Esophagus muscularis mucosa (tissue), 4 donors: ENCODE results near the gene SH3YL1. TPM values are rescaled to one million over a fixed set of nuclear protein-coding genes. Genes with fewer than 3 reads are reported as not detected.

Source experiments
- DNase-seq: peaks from one replicate; pipeline ENCODE4 v3.0.0-alpha.2; 2017; ENCODE audit errors: extremely low spot score
- H3K27ac ChIP-seq, 4 donors: fragments of 200-600 bp; sonication (generic); replicated peaks in 1 of 4; 1 replicate in 3 of 4; 2 replicates in 1 of 4; pipeline ENCODE4 v1.5.1; 2016 to 2019; ENCODE audit warnings: mild to moderate bottlenecking in 1 of 4
- H3K27me3 ChIP-seq, 4 donors: fragments of 200-600 bp; sonication (generic); one replicate each; pipeline versions ENCODE4 v1.5.1 to v1.6.0; 2016 to 2019
- H3K36me3 ChIP-seq, 4 donors: fragments of 200-600 bp; sonication (generic); one replicate each; pipeline ENCODE4 v1.5.1; 2016 to 2019
- H3K4me1 ChIP-seq, 4 donors: fragments of 200-600 bp; sonication (generic); one replicate each; pipeline ENCODE4 v1.5.1; 2016 to 2019
- H3K4me3 ChIP-seq, 4 donors: fragments of 200-600 bp; sonication (generic); 1 replicate in 2 of 4; 2 replicates in 2 of 4; pipeline ENCODE4 v1.5.1; 2016 to 2019; ENCODE audit warnings: mild to moderate bottlenecking in 4 of 4, moderate library complexity in 1 of 4
- H3K9me3 ChIP-seq, 4 donors: fragments of 200-600 bp; sonication (generic); 1 replicate in 3 of 4; 2 replicates in 1 of 4; pipeline ENCODE4 v1.5.1; 2016 to 2019
- EP300 ChIP-seq: sonication (generic); formaldehyde crosslinking; IDR thresholded peaks from one replicate; pipeline ENCODE4 v1.6.1; 2017; ENCODE audit warnings: antibody characterized with exemption
- POLR2A ChIP-seq: fragments of 450-650 bp; IDR thresholded peaks from one replicate; pipeline ENCODE4 v1.6.1; 2017; ENCODE audit warnings: antibody characterized with exemption, moderate library complexity, mild to moderate bottlenecking, low read depth
- POLR2AphosphoS5 ChIP-seq, 2 donors: sonication (generic); formaldehyde crosslinking; IDR thresholded peaks; one replicate each; pipeline ENCODE4 v1.6.1; 2017; ENCODE audit warnings: antibody characterized with exemption in 2 of 2
- WGBS: methylation state at CpG from one replicate; pipeline ENCODE4 v1.1.5; 2018; 5-methylcytosine and 5-hydroxymethylcytosine counted together
- intact Hi-C: fragments of 100-400 bp; cut with DNase I; formaldehyde crosslinking; loops from one replicate; pipeline ENCODE4 v1.15.1; 2023
- total RNA-seq, 4 donors: library from RNA; depleted of rRNA; stranded (reverse); fragments of >200 nt; gene quantifications; one replicate each; pipeline versions ENCODE4 v1.1.0 to v1.2.1, GENCODE V29; 2016
- TF ChIP-seq, protein P1 (sequence below), 3 experiments: fragments of 200-600 bp in 2 of 3; fragments of 450-650 bp in 1 of 3; sonication (generic) in 2 of 3; IDR thresholded peaks; one replicate each; pipeline ENCODE4 v1.5.1; 2017 to 2019; ENCODE audit warnings: antibody characterized with exemption in 3 of 3, mild to moderate bottlenecking in 2 of 3, moderate library complexity in 1 of 3

Gene SH3YL1
- total RNA-seq, 4 donors from 2014 or later, result 15.7 to 20.3 (median 18.2) TPM

DNA sequence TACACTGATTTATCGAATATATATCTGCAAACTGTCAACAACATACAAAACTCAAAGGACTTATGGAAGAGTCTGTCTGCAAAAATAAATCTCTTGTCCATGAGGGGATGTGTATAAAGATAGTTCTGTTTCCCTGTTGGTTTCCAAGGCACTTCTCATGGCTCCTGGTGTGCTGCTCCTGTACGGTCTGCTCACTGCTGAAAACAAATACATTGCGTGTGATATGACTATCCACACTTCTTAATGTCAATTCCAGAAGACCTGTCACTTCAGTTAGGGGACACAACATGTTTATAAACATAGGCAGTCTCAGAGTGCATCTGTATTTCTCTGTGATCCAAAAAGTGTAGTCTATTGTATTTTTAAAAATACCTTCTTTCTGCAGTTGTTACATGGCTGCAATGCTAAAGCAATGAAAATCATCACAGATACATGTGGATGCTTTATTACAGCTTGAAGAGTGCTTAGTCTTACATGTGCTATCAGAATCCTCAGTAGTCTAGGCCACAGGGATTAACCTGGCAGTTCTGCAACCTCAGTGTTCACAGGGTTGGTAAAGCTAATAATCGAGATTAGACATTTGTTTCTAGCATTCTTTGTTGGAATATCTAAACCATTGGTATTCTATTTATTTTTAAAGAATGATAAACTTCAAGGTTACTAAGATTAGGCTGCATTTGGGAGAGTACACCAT lies 16.3 kb upstream of the SH3YL1 start:
- no peaks in the 10 kb centered on the region for H3K9me3 ChIP-seq
- H3K4me1 ChIP-seq, result peaks cover 0 to 8% (median 0%) of the 10 kb centered on the region in 4 donors
- H3K27ac ChIP-seq, result no peak overlapping the region
- WGBS, result 85% methylated on average over 4 of the region's 4 CpGs
- intact Hi-C loops, result no loop called here
- peak; percentile 14 for DNase-seq
- H3K27me3 ChIP-seq, result no peaks in the 10 kb centered on the region
- TF ChIP-seq, protein P1, sequence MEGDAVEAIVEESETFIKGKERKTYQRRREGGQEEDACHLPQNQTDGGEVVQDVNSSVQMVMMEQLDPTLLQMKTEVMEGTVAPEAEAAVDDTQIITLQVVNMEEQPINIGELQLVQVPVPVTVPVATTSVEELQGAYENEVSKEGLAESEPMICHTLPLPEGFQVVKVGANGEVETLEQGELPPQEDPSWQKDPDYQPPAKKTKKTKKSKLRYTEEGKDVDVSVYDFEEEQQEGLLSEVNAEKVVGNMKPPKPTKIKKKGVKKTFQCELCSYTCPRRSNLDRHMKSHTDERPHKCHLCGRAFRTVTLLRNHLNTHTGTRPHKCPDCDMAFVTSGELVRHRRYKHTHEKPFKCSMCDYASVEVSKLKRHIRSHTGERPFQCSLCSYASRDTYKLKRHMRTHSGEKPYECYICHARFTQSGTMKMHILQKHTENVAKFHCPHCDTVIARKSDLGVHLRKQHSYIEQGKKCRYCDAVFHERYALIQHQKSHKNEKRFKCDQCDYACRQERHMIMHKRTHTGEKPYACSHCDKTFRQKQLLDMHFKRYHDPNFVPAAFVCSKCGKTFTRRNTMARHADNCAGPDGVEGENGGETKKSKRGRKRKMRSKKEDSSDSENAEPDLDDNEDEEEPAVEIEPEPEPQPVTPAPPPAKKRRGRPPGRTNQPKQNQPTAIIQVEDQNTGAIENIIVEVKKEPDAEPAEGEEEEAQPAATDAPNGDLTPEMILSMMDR (IDR thresholded peaks at IDR 0.05), result no peak
- no peak for TF ChIP-seq EP300
- no peak for TF ChIP-seq POLR2A
- TF ChIP-seq POLR2AphosphoS5 (IDR thresholded peaks at IDR 0.05), result no peak
- no peak overlapping the region for H3K4me3 ChIP-seq
- peaks cover 18 to 78% (median 63%) of the 10 kb centered on the region in 4 donors for H3K36me3 ChIP-seq

DNA sequence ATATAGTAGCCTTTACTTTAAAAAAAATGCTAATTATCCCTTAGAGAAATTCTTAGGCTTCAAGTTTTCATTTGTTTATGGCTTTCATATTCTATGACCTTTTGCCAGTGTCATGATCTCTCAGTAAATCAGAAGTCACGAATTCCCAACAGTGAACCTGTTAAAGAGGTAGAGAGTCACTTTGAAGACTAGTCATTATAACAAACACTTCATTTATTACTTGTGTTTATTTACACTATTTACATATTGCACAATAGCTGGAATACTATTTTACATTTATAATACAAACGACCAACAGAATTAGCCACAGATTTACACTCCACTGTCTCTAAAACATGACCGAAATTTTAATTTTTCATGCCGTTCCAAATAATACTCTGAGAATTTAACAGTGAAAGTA lies 15.5 kb upstream of the SH3YL1 start:
- no peak for TF ChIP-seq EP300
- TF ChIP-seq, protein P1 (IDR thresholded peaks at IDR 0.05), result no peak
- no peak for TF ChIP-seq POLR2A
- TF ChIP-seq POLR2AphosphoS5 (IDR thresholded peaks at IDR 0.05), result no peak
- no peak for DNase-seq
- Histone ChIP-seq H3K9me3 (no peaks in the 10 kb centered on the region), H3K4me3 (no peak overlapping the region), H3K36me3 (peaks cover 18 to 82% (median 65%) of the 10 kb centered on the region in 4 donors), H3K4me1 (peaks cover 0 to 8% (median 0%) of the 10 kb centered on the region in 4 donors), H3K27me3 (no peaks in the 10 kb centered on the region), H3K27ac (no peak overlapping the region)
- intact Hi-C loops, result no loop called here
- WGBS, result 80% methylated on average over 4 of the region's 4 CpGs

DNA sequence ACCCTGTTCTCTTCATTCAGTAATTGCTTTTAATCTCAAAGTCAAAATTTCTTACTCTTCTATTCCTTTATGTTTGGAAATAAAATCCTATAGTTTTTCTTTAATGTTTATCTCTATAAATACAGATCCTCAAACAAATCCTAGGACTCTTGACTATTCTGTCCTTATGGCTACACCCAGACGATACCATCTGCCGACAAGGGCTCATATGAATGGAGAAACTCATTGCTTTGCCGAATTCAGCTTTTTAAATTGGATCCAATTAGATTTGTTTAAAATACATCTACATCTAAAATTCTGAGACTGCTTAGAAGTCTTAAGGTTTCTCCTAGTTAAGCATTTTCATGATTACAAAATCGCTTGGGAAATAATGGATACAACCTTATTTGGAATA lies 15.1 kb upstream of the SH3YL1 start:
- peaks cover 18 to 85% (median 67%) of the 10 kb centered on the region in 4 donors for H3K36me3 ChIP-seq
- no peak overlapping the region for H3K27ac ChIP-seq
- intact Hi-C loops, result no loop called here
- H3K4me1 ChIP-seq, result peaks cover 0 to 8% (median 0%) of the 10 kb centered on the region in 4 donors
- no peaks in the 10 kb centered on the region for H3K9me3 ChIP-seq
- DNase-seq, result no peak
- 85% methylated on average over 4 of the region's 4 CpGs for WGBS
- H3K27me3 ChIP-seq, result no peaks in the 10 kb centered on the region
- TF ChIP-seq POLR2A (no peak), EP300 (no peak), POLR2AphosphoS5 (IDR thresholded peaks at IDR 0.05) (no peak)
- TF ChIP-seq, protein P1 (IDR thresholded peaks at IDR 0.05), result no peak
- no peak overlapping the region for H3K4me3 ChIP-seq

DNA sequence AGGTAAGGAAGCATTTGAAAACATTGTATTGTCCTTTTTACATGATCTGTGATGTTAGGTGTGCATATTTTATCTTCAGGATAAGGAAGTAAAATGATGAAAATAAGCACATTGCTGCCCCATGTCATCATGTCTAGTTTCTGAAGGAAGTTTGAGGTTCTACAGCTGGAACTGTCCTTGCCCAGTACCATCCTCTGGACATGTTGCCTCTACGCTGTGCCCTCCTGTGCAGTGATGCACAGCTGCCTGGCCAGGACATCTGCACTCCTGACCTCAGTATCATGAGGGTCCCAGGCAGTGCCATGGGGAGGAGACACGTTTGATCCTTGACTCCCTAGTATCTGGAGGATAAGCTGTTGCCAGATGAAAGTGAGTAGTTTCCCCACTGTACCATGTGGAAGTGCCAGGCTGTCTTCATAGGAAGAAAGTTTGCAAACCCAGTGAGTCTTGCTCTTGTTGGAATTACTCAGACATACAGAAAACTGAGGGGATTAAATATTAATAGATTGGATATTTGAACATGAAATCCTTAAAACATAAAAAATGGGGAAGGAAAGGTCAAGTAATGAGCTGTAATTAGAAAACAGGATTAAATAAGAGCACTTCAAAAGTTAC lies 14.6 kb upstream of the SH3YL1 start:
- 89% methylated on average over 2 of the region's 2 CpGs for WGBS
- intact Hi-C loops, result no loop called here
- TF ChIP-seq EP300 (no peak), POLR2AphosphoS5 (IDR thresholded peaks at IDR 0.05) (no peak), POLR2A (no peak)
- TF ChIP-seq, protein P1 (IDR thresholded peaks at IDR 0.05), result no peak
- no peaks in the 10 kb centered on the region for H3K9me3 ChIP-seq
- H3K27ac ChIP-seq, result no peak overlapping the region
- H3K4me1 ChIP-seq, result peaks cover 0 to 8% (median 0%) of the 10 kb centered on the region in 4 donors
- peaks cover 18 to 86% (median 70%) of the 10 kb centered on the region in 4 donors for H3K36me3 ChIP-seq
- DNase-seq, result peak; percentile 82
- no peaks in the 10 kb centered on the region for H3K27me3 ChIP-seq
- H3K4me3 ChIP-seq, result no peak overlapping the region
